A549 (cell line): ENCODE data around the gene GRM4. TPM values are rescaled to one million over a fixed set of nuclear protein-coding genes. Genes with fewer than 3 reads are reported as not detected.

Source experiments
- ATAC-seq, 2 experiments: fragments of 200-7000 bp in 1 of 2; fragments of >200 bp in 1 of 2; cut with Nextera tagmentation in 1 of 2; cut with Tn5 transposase in 1 of 2; 3 replicates each; pipeline versions ENCODE4 v1.8.0 to v1.9.1; 2018 to 2020; ENCODE audit warnings: mild to moderate bottlenecking in 1 of 2, moderate library complexity in 1 of 2
- CTCF ChIA-PET: fragments of 300-600 bp; sonication (Branson Sonifier 250); formaldehyde crosslinking; extraction: SDS; loops from one replicate; lab custom pipeline; 2021; ENCODE audit warnings: antibody characterized with exemption, inconsistent platforms; lab: Yijun Ruan, JAX
- POLR2A ChIA-PET: fragments of 350-600 bp; formaldehyde crosslinking; extraction: SDS; loops from one replicate; lab custom pipeline; 2021; ENCODE audit warnings: antibody characterized with exemption, inconsistent platforms; lab: Yijun Ruan, JAX
- DNase-seq, 2 experiments: peaks; one replicate each; pipeline versions ENCODE4 v3.0.0 to v3.0.0-alpha.2; 2011 to 2016; ENCODE audit warnings: low read depth in 1 of 2, low spot score in 1 of 2
- FAIRE-seq: peaks from 2 replicates; lab custom pipeline; 2011; peaks lifted over from hg19 to GRCh38; lab: Jason Lieb, UNC
- H3K27ac ChIP-seq, 2 experiments: fragments of >200 bp; sonication (Bioruptor Twin); formaldehyde crosslinking; 3 replicates each; pipeline ENCODE4 v1.5.1; 2016 to 2017
- H3K4me1 ChIP-seq: fragments of >200 bp; sonication (Bioruptor Twin); formaldehyde crosslinking; 3 replicates; pipeline ENCODE4 v1.6.1; 2016
- H3K4me2 ChIP-seq: fragments of >200 bp; sonication (Bioruptor Twin); formaldehyde crosslinking; 3 replicates; pipeline ENCODE4 v1.6.1; 2016
- H3K4me3 ChIP-seq: fragments of >200 bp; sonication (Bioruptor Twin); formaldehyde crosslinking; 3 replicates; pipeline ENCODE4 v1.5.1; 2016
- H3K9me3 ChIP-seq: fragments of >200 bp; sonication (Bioruptor Twin); formaldehyde crosslinking; 3 replicates; pipeline ENCODE4 v1.6.1; 2016
- BCL3 ChIP-seq: fragments of >200 bp; sonication (Bioruptor Twin); formaldehyde crosslinking; IDR thresholded peaks from 3 replicates; pipeline ENCODE4 v1.6.1; 2016
- CHD2 ChIP-seq: fragments of 150-350 bp; IDR thresholded peaks from 2 replicates; pipeline ENCODE4 v1.6.1; 2014; ENCODE audit warnings: low read length; ENCODE audit not compliant: partially characterized antibody
- EHMT2 ChIP-seq: fragments of 200-600 bp; sonication (generic); IDR thresholded peaks from 2 replicates; pipeline ENCODE4 v1.6.1; 2016; ENCODE audit warnings: antibody characterized with exemption, low read depth, mild to moderate bottlenecking, moderate library complexity
- GATA3 ChIP-seq: IDR thresholded peaks from 2 replicates; pipeline ENCODE4 v1.6.1; 2012; ENCODE audit warnings: borderline replicate concordance
- KDM5A ChIP-seq: fragments of 200-600 bp; sonication (generic); IDR thresholded peaks from 2 replicates; pipeline ENCODE4 v1.6.1; 2016; ENCODE audit warnings: antibody characterized with exemption, mild to moderate bottlenecking
- MAFK ChIP-seq: fragments of 450-650 bp; IDR thresholded peaks from 2 replicates; pipeline ENCODE4 v1.6.1; 2014; ENCODE audit not compliant: partially characterized antibody
- PHF8 ChIP-seq: fragments of 200-600 bp; sonication (generic); IDR thresholded peaks from 2 replicates; pipeline ENCODE4 v1.6.1; 2016; ENCODE audit warnings: low read depth, mild to moderate bottlenecking, antibody characterized with exemption, moderate library complexity, borderline replicate concordance
- POLR2AphosphoS2 ChIP-seq: conservative IDR thresholded peaks from 2 replicates; pipeline ENCODE4 v1.6.1; 2012; ENCODE audit warnings: low read length, improper control_type of control experiment, inconsistent platforms
- RARB ChIP-seq: fragments of 250-450 bp; sonication (Bioruptor Pico); IDR thresholded peaks from 2 replicates; pipeline ENCODE4 v1.8.0; 2021; ENCODE audit warnings: mild to moderate bottlenecking, moderate library complexity
- RCOR1 ChIP-seq: fragments of 150-350 bp; IDR thresholded peaks from 2 replicates; pipeline ENCODE4 v1.6.1; 2014; ENCODE audit warnings: antibody characterized with exemption, low read length, low read depth
- RNF2 ChIP-seq: fragments of 200-600 bp; sonication (generic); IDR thresholded peaks from 2 replicates; pipeline ENCODE4 v1.6.1; 2016; ENCODE audit warnings: low read depth, mild to moderate bottlenecking, antibody characterized with exemption, moderate library complexity, borderline replicate concordance
- SREBF2 ChIP-seq: fragments of 450-650 bp; IDR thresholded peaks from 2 replicates; pipeline ENCODE4 v1.6.1; 2014; ENCODE audit warnings: mild to moderate bottlenecking, moderate library complexity
- ZSCAN20 ChIP-seq: fragments of 250-450 bp; sonication (Bioruptor Pico); IDR thresholded peaks from 2 replicates; pipeline ENCODE4 v1.8.0; 2022; ENCODE audit warnings: mild to moderate bottlenecking, moderate library complexity
- WGBS: methylation state at CpG from one replicate; pipeline ENCODE4 v1.1.6; 2017; ENCODE audit errors: missing lambda C conversion rate; 5-methylcytosine and 5-hydroxymethylcytosine counted together
- polyA plus RNA-seq, 4 experiments: library from polyadenylated mRNA; depleted of rRNA in 3 of 4; stranded (reverse); fragments of >200 nt; fragmentation: RNase III in 1 of 4; extraction: RNeasy Plus Mini Kit Qiagen cat#74134 plus additional on column Dnase treatment in 1 of 4; gene quantifications; 2 replicates in 3 of 4; 3 replicates in 1 of 4; pipeline ENCODE4 v1.2.3, GENCODE V29; 2011 to 2017
- TF ChIP-seq, protein P1 (sequence below): fragments of >200 bp; sonication (Bioruptor Twin); formaldehyde crosslinking; IDR thresholded peaks from 3 replicates; pipeline ENCODE4 v1.5.1; 2016
- TF ChIP-seq, protein P2 (sequence below): IDR thresholded peaks from 2 replicates; pipeline ENCODE4 v1.6.1; 2012

Gene GRM4
- polyA plus RNA-seq, 2 of the 4 experiments (the other 2 are of a cell fraction) = 0.05 TPM

GRCh38 chr6:34050691-34051090 is 95.2 kb downstream of the GRM4 start:
- ATAC-seq = no peak

GRCh38 chr6:34049395-34050342 is 96.2 kb downstream of the GRM4 start:
- Histone ChIP-seq H3K4me2 (no peak overlapping the region), H3K27ac (no peak overlapping the region), H3K4me1 (no peaks in the 10 kb centered on the region), H3K4me3 (no peak overlapping the region), H3K9me3 (no peaks in the 10 kb centered on the region)
- ATAC-seq (no peak), FAIRE-seq (no peak), DNase-seq (no peak)
- POLR2A ChIA-PET = no interaction called here
- TF ChIP-seq, protein P1, sequence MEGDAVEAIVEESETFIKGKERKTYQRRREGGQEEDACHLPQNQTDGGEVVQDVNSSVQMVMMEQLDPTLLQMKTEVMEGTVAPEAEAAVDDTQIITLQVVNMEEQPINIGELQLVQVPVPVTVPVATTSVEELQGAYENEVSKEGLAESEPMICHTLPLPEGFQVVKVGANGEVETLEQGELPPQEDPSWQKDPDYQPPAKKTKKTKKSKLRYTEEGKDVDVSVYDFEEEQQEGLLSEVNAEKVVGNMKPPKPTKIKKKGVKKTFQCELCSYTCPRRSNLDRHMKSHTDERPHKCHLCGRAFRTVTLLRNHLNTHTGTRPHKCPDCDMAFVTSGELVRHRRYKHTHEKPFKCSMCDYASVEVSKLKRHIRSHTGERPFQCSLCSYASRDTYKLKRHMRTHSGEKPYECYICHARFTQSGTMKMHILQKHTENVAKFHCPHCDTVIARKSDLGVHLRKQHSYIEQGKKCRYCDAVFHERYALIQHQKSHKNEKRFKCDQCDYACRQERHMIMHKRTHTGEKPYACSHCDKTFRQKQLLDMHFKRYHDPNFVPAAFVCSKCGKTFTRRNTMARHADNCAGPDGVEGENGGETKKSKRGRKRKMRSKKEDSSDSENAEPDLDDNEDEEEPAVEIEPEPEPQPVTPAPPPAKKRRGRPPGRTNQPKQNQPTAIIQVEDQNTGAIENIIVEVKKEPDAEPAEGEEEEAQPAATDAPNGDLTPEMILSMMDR = no peak
- TF ChIP-seq EHMT2 = no peak
- no peak for TF ChIP-seq PHF8
- TF ChIP-seq RNF2 = no peak
- TF ChIP-seq CHD2 = no peak
- TF ChIP-seq BCL3 = no peak
- CTCF ChIA-PET = interaction anchor here (2.7 kb wide), 1 partner anchor 22 kb away, joined by 8 read pairs; no protein-coding TSS in a partner anchor
- WGBS = 65% methylated on average over 14 of the region's 15 CpGs

More at GRCh38 chr6:34050691-34051090, 95.2 kb downstream of the GRM4 start:
- DNase-seq (no peak), FAIRE-seq (no peak)
- Histone ChIP-seq H3K4me2 (no peak overlapping the region), H3K27ac (no peak overlapping the region), H3K9me3 (no peaks in the 10 kb centered on the region), H3K4me3 (no peak overlapping the region), H3K4me1 (no peaks in the 10 kb centered on the region)
- TF ChIP-seq MAFK (no peak), POLR2AphosphoS2 (no peak), RCOR1 (no peak), ZSCAN20 (CRISPR knock-in tag) (no peak), RARB (no peak), RNF2 (no peak), SREBF2 (no peak), GATA3 (no peak), KDM5A (no peak)
- TF ChIP-seq, protein P2, sequence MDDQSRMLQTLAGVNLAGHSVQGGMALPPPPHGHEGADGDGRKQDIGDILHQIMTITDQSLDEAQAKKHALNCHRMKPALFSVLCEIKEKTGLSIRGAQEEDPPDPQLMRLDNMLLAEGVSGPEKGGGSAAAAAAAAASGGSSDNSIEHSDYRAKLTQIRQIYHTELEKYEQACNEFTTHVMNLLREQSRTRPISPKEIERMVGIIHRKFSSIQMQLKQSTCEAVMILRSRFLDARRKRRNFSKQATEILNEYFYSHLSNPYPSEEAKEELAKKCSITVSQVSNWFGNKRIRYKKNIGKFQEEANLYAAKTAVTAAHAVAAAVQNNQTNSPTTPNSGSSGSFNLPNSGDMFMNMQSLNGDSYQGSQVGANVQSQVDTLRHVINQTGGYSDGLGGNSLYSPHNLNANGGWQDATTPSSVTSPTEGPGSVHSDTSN = no peak
- POLR2A ChIA-PET = no interaction called here
- CTCF ChIA-PET = interaction anchor here (1.0 to 5.5 kb wide), 3 partner anchors 104 to 289 kb away, joined by 3 to 42 read pairs (median 3); no protein-coding TSS in a partner anchor
- 57% methylated on average over 1 of the region's 5 CpGs for WGBS
